Mucosa of stomach (tissue), 1 donor: ENCODE measurements around the gene CCDC69.
"Not testable (repeated sequence)": the region's sequence is repeated elsewhere in the genome, so short reads cannot be mapped to it uniquely, and the experiment has no call there.

Experiments used
- H3K27me3 ChIP-seq: one replicate; pipeline ENCODE4 v1.7.0; 2013; ENCODE audit warnings: mild to moderate bottlenecking, low read length; ENCODE audit not compliant: control insufficient read depth, insufficient read depth
- H3K36me3 ChIP-seq: one replicate; pipeline ENCODE4 v1.7.0; 2013; ENCODE audit warnings: low read length; ENCODE audit not compliant: control insufficient read depth, insufficient read depth
- H3K4me1 ChIP-seq: one replicate; pipeline ENCODE4 v1.7.0; 2013; ENCODE audit warnings: mild to moderate bottlenecking, low read length; ENCODE audit not compliant: control insufficient read depth, insufficient read depth
- H3K4me3 ChIP-seq: one replicate; pipeline ENCODE4 v1.7.0; 2013; ENCODE audit warnings: low read length
- H3K9ac ChIP-seq: one replicate; pipeline ENCODE4 v1.7.0; 2013; ENCODE audit warnings: mild to moderate bottlenecking, low read length, moderate library complexity
- H3K9me3 ChIP-seq: one replicate; pipeline ENCODE4 v1.7.0; 2013; ENCODE audit warnings: mild to moderate bottlenecking, low read length, moderate library complexity; ENCODE audit not compliant: control insufficient read depth
- donor health status: Pancreatic carcinoma.

Gene CCDC69

DNA sequence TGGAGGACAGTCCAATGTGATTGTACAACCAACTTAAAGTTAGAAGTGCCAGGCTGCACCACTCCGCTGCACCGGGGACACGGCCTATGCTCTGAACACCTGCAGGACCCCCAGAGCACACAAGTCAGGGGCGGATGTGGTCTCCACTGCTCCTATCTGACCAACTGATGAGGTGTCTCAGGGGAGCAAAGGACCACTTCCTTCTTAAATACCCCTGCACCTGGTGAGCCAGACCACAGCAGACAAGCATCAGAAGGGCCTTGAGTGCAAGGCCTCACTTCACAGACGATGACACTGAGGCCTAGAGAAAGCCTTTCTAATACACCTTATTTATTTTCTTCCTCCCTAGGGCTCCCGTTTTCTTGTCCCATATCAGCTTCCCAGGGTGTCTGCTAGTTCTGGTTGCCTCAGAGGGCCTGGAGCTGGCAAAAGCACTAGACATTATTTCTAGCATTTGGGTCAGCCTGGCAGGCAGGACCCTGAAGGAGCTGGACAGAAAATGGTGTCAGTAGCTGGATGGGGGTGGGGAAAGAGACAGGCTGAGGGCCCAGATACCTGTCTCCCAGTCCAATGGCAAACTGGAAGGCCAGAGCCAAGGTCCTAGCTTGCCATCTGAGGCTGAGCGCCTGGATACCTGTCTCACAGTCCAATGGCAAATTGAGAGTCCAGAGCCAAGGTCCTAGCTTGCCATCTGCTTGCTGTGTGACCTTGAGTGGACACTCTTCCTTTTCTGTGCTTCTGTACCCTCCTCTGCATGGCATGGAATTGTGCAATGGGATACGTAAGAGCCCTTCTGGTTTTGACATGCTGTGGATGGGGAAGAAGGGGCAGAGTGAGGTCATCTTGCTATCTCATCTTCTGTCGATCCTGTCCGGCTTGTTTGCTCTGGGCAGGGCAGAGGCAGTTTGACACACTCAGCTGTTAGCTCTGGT is 9.0 kb downstream of the CCDC69 start:
- H3K4me3 ChIP-seq: no peak overlapping the region
- no peak overlapping the region for H3K9ac ChIP-seq
- H3K36me3 ChIP-seq: no peaks in the 10 kb centered on the region
- no peaks in the 10 kb centered on the region for H3K27me3 ChIP-seq
- no peaks in the 10 kb centered on the region for H3K9me3 ChIP-seq
- peaks cover 7% of the 10 kb centered on the region for H3K4me1 ChIP-seq

DNA sequence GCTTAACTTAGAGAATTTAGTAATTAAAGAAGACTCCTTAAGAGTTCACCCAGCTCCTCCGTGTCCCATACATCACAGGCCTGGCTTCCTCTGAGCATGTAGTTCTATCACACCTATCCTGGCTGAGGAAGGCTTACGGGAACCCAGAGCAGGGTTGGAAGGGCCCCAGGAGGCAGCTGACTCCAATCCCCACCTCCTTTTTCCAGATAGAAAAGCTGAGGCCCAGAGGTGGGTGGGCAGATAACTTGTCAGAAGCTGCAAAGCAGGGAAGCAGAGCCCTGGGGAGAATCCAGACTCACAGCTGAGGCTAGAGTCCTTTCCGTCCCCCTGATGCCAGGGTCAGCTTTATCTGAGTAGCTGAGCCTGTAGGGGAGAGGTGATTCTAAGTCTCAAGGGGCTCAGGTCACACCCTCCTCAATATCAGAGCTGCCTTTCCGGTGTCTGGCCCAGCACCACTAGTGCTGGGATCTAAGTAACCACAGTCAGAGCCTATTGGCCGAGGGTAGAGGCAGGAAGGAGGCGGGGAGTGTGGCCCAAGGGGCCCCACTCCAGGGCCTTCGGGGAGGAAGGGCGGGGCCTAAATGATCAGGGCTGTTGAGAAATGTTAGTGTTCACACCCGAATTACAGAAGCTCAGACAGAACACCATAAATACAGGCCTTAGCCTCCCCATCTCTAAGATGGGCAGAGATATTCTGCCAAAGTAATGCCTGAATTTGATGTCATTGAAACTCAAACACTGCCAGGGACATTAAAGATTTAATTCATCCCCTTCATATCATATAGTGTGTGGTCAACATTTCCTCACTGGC is 9.9 kb downstream of the CCDC69 start:
- Histone ChIP-seq H3K36me3 (no peaks in the 10 kb centered on the region), H3K4me1 (peaks cover 7% of the 10 kb centered on the region), H3K27me3 (no peaks in the 10 kb centered on the region), H3K9ac (no peak overlapping the region), H3K4me3 (no peak overlapping the region), H3K9me3 (no peaks in the 10 kb centered on the region)

DNA sequence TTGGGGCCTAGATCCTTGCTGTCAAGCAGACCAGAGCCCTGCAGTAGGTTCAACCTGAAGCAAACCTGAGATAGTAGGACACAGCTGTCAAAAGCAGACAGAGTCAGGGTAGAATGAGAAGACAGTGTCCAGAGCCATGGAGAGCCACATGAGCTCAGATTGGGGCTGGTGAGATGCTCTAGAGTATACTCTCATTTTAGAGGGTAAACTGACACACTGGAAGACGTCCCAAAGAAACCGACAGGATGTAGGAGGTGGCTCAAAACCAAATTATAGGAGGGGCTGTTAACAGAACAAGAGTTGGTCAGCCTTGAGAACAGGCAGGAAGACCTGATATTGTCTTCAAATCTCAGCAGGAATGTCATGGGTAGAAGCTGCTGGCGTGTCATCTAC is 11.5 kb downstream of the CCDC69 start:
- Histone ChIP-seq H3K4me3 (no peak overlapping the region), H3K9ac (no peak overlapping the region), H3K9me3 (no peaks in the 10 kb centered on the region), H3K4me1 (peaks cover 7% of the 10 kb centered on the region), H3K36me3 (no peaks in the 10 kb centered on the region), H3K27me3 (no peaks in the 10 kb centered on the region)

DNA sequence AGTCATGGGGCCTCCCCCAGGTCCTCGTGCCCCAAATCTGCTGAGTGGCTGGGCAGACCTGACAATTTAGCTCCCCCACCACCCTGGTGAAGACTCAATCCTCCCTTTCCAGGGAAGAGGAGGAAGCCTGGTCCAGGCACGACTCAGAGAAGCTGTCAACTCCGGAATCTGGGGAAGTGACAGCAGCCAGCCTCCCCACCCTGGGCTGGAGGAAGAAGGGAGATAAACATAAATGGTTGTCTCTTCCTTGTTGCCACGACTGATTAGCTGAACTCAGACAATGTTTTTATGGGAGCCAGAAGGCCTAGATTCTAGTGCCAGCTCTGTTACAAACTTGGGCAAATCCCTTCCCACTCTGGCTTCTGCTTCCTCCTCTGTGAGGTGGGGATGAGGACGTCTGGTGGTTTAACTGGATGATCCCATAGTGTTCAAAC is 15.4 kb downstream of the CCDC69 start:
- Histone ChIP-seq H3K4me1 (no peaks in the 10 kb centered on the region), H3K4me3 (no peak overlapping the region), H3K9ac (no peak overlapping the region), H3K27me3 (no peaks in the 10 kb centered on the region), H3K36me3 (no peaks in the 10 kb centered on the region), H3K9me3 (no peaks in the 10 kb centered on the region)

- H3K4me1 ChIP-seq: no peaks in the 10 kb centered on the region
- H3K36me3 ChIP-seq: no peaks in the 10 kb centered on the region
- H3K9ac ChIP-seq: no peak overlapping the region
- H3K9me3 ChIP-seq: no peaks in the 10 kb centered on the region
- no peaks in the 10 kb centered on the region for H3K27me3 ChIP-seq
- no peak overlapping the region for H3K4me3 ChIP-seq
These were observed 18.5 kb downstream of the CCDC69 start for GRCh38 chr5:151205411-151205810.

- Histone ChIP-seq H3K27me3 (no peaks in the 10 kb centered on the region), H3K36me3 (no peaks in the 10 kb centered on the region), H3K4me3 (no peak overlapping the region), H3K9me3 (no peaks in the 10 kb centered on the region), H3K9ac (no peak overlapping the region), H3K4me1 (no peaks in the 10 kb centered on the region)
These were observed 19.8 kb downstream of the CCDC69 start for GRCh38 chr5:151204051-151204450.

- no peak overlapping the region for H3K4me3 ChIP-seq
- no peaks in the 10 kb centered on the region for H3K9me3 ChIP-seq
- no peaks in the 10 kb centered on the region for H3K36me3 ChIP-seq
- H3K27me3 ChIP-seq: no peaks in the 10 kb centered on the region
- no peaks in the 10 kb centered on the region for H3K4me1 ChIP-seq
- H3K9ac ChIP-seq: no peak overlapping the region
These were observed 21.3 kb downstream of the CCDC69 start for GRCh38 chr5:151202381-151203139.

- no peaks in the 10 kb centered on the region for H3K27me3 ChIP-seq
- no peaks in the 10 kb centered on the region for H3K4me1 ChIP-seq
- no peaks in the 10 kb centered on the region for H3K36me3 ChIP-seq
- no peak overlapping the region for H3K9ac ChIP-seq
- H3K4me3 ChIP-seq: no peak overlapping the region
- no peaks in the 10 kb centered on the region for H3K9me3 ChIP-seq
These were observed 22.8 kb downstream of the CCDC69 start for GRCh38 chr5:151200913-151201595.

GRCh38 chr5:151199581-151200185 is 24.2 kb downstream of the CCDC69 start:
- Histone ChIP-seq H3K4me3 (no peak overlapping the region), H3K36me3 (no peaks in the 10 kb centered on the region), H3K4me1 (no peaks in the 10 kb centered on the region), H3K9ac (no peak overlapping the region), H3K27me3 (no peaks in the 10 kb centered on the region), H3K9me3 (no peaks in the 10 kb centered on the region)

GRCh38 chr5:151198861-151199260 is 25.0 kb downstream of the CCDC69 start:
- no peaks in the 10 kb centered on the region for H3K4me1 ChIP-seq
- H3K9ac ChIP-seq: no peak overlapping the region
- no peaks in the 10 kb centered on the region for H3K36me3 ChIP-seq
- no peak overlapping the region for H3K4me3 ChIP-seq
- H3K9me3 ChIP-seq: no peaks in the 10 kb centered on the region
- no peaks in the 10 kb centered on the region for H3K27me3 ChIP-seq

GRCh38 chr5:151197291-151197600 is 26.6 kb downstream of the CCDC69 start:
- H3K4me3 ChIP-seq, H3K4me1 ChIP-seq, H3K9me3 ChIP-seq, H3K9ac ChIP-seq, H3K27me3 ChIP-seq, H3K36me3 ChIP-seq: not testable (repeated sequence)
